Epithelial cell of prostate (primary cell): ENCODE results near the gene HES3.

Experiments used
- DNase-seq: peaks from one replicate; pipeline ENCODE4 v3.0.0-alpha.2; 2011; ENCODE audit warnings: low read depth, low spot score
- H3K27ac ChIP-seq: fragments of 450-650 bp; 2 replicates; pipeline ENCODE4 v1.5.1; 2017; ENCODE audit warnings: mild to moderate bottlenecking

The HES3 gene

DNA sequence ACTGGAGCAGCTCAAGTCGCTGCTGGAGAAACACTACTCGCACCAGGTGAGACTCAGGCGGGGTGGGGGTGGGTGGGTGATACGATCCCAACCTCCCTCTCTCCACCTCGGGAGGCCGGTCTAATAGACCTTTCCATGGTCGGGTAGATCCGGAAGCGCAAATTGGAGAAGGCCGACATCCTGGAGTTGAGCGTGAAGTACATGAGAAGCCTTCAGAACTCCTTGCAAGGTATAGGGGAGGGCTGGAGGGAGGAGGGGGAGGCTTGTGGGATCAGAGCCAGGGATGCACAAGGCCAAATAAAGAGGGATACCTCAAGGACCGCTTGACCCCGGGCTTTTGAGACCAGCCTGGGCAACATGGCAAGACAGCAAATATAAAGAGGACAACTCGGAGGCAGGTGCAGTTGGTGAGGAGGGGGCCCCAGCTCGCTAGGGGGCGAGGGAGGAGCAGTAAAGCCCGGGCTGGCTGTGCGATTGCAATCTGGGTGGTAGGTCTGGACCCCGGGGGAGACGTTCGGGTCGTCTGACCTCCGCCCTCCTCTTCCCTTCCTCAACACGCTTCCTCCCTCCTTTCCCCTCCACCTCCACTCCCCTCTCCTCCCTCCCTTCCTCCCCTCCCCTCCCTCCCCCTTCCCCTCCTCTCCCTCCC lies 546 bp downstream of the HES3 start:
- no peak for DNase-seq
- H3K27ac ChIP-seq: no peak overlapping the region

GRCh38 chr1:6245086-6245868 lies 1.3 kb downstream of the HES3 start:
- no peak for DNase-seq
- no peak overlapping the region for H3K27ac ChIP-seq

- no peak for DNase-seq
Observed at GRCh38 chr1:6245869-6246496, 2.0 kb downstream of the HES3 start.

DNA sequence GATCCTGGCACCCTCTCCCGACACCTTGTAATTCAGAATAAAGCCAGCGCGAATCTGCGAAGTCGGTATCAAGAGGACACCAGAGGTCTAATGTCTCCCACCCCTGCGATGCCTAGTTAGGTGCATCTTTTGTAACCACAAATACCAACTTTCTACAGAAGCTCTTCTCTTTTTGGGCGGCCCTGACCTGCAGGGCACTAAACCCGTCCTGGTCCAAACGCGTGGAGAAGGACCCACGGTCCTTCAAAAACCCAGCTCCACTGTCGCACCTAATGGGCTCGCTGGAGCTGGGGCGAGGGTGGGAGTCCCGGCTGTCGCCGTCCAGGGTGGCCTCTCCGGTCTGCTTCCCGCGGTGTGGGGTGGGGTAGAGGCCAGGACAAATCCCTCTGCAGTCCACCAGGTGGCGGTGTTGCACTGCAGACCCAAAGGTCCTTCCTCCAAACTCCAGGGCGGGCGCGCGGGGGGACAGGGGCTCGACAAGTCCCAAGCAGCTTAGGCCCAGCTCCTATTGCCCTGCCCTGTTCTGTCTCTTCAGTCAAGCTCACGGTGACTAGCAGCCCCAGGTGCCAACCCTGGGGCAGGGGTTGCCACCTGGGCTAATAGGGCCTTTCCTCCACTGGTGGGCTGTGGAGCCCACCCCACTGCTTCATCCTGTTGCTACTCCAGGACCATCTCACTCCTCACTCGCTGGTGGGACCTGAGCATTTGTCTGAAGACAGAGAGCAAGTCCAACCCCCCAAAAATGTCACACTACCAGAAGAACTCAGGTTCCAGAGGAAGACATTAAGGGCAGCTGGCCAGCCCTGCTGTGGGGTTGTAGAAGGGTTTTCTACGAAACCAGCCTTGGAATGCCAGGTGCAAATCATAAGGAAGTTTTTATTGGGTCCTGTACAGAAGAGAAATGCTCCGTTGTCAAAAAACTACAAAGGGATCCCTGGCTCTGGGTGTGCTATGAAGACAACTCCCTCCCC lies 2.8 kb downstream of the HES3 start:
- no peak for DNase-seq
- peak overlapping the region; percentile 12 for H3K27ac ChIP-seq

More at GRCh38 chr1:6245869-6246496, 2.0 kb downstream of the HES3 start:
- no peak overlapping the region for H3K27ac ChIP-seq

GRCh38 chr1:6247651-6248050 lies 3.7 kb downstream of the HES3 start:
- no peak overlapping the region for H3K27ac ChIP-seq
- DNase-seq: no peak

- no peak for DNase-seq
- H3K27ac ChIP-seq: no peak overlapping the region
Observed at GRCh38 chr1:6248161-6248776, 4.3 kb downstream of the HES3 start.

GRCh38 chr1:6248932-6249738 lies 5.2 kb downstream of the HES3 start:
- no peak for DNase-seq

DNA sequence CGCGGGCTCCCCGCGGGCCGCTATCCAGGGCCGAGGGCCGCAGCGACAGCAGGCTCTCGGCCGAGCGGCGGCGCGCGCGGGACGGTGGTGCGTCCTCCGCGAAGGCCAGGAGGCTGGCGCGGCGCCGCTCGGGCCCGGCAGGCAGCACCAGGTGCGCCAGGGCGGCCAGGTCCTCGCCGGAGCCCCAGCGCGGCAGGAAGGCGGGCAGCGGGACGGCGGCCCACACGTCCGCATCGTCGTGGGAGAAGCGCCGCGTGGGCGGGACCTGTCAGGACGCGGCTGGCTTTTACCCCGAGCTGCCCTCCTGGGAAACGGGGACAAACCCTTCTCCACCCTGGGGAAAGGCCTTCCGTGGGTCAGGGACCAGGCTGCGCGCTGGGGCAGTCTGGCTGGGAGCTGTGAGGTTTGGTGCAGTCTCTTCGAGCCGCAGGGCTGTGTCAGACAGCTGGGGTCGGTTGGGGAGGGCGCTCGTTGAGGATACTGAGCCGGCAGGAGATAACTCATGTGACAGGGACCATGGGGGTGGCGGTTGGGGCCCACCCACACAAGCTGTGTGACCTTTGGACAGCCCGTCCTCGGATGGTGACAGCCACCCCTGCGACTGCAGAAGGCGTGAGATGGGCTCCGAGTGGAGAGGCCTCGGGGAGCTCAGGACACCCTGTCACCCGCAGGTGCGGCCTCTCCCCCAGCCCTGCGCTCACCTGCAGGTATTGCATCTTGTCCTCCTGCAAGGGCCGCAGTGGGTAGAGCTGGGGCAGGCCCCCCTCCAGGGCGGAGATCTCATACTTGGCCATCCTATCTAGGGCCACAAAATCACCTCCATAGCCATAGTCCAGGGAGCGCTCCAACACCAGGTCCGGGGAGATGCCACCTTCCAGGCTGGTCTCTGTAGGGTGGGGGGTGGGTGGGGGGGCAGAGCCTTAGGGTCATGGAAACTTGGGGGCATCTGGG lies 6.0 kb downstream of the HES3 start:
- H3K27ac ChIP-seq: no peak overlapping the region
- DNase-seq: no peak

More at GRCh38 chr1:6248932-6249738, 5.2 kb downstream of the HES3 start:
- H3K27ac ChIP-seq: no peak overlapping the region

- H3K27ac ChIP-seq: no peak overlapping the region
- DNase-seq: no peak
Observed at GRCh38 chr1:6251233-6251632, 7.3 kb downstream of the HES3 start.

DNA sequence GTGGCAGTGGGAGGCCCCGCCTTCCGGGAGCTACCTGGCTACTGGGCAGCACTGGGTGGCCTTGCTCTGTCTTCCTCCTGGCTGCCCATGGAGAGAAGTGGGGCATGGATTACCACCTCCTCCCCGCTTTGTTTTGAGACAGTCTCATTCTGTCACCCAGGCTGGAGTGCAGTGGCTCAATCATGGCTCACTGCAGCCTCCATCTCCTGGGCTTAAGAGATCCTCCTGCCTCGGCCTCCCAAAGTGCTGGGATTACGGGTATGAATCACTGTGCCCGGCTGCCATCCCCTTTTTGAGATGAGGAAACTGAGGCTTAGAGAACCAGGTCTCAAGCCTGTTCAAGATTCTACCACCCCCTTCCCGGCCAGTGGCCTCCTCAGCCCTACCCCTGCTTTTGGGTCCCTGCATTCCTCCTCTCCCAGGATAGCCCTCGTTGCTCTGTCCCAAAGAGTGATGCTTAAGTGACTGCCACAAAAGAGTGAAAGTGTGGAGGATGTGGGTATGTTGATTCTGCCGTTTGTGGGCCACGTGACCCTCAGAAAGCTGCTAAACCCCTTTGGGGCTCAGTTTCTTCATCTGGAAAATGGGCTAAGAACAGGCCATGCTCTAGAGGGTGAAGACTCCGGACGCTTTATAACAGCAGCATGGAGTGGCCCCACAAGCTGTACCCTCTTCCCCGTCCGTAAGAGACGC lies 7.8 kb downstream of the HES3 start:
- no peak overlapping the region for H3K27ac ChIP-seq
- no peak for DNase-seq

GRCh38 chr1:6252374-6252710 lies 8.4 kb downstream of the HES3 start:
- H3K27ac ChIP-seq: no peak overlapping the region
- DNase-seq: no peak

DNA sequence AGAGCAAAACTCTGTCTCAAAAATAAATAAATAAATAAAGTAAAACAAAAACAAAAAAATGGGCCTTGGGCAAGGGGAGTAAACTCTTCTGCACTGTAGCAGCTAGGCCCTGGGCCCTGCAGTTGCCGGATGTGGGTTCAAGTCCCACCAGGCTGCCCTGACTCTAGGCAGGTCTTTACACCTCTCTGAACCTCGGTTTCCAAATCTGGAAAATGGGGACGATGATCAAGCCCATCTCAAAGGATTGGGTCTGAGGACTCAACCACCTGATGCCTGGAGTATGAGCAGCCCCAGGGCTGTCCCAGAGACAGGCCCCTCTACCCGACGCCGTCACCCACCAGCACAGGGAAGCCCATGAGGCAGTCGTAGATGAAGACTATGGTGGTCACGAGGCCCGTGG lies 9.4 kb downstream of the HES3 start:
- DNase-seq: no peak
- H3K27ac ChIP-seq: no peak overlapping the region

DNA sequence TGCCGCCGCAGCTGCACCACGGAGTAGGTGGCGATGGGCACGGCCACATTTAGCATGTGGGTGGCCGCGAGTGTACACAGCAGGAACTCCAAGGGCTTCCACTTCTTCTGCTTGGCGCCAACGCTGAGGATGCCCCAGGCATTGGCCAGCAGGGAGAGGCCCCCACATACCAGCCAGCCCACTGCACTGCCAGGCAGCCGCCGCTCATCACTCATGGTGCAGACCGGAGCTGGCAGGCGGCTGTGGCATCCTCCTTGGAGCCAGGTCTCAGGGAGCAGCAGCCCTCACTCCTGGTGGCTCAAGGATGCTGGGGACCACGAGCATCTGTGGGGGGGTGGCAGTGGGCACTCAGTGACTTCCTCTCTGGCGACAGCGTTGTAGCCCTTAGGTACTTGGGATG lies 10.7 kb downstream of the HES3 start:
- no peak overlapping the region for H3K27ac ChIP-seq
- DNase-seq: no peak

- no peak overlapping the region for H3K27ac ChIP-seq
- no peak for DNase-seq
Observed at GRCh38 chr1:6256645-6257044, 12.7 kb downstream of the HES3 start.

GRCh38 chr1:6257541-6258069 lies 13.6 kb downstream of the HES3 start:
- no peak overlapping the region for H3K27ac ChIP-seq
- DNase-seq: no peak

DNA sequence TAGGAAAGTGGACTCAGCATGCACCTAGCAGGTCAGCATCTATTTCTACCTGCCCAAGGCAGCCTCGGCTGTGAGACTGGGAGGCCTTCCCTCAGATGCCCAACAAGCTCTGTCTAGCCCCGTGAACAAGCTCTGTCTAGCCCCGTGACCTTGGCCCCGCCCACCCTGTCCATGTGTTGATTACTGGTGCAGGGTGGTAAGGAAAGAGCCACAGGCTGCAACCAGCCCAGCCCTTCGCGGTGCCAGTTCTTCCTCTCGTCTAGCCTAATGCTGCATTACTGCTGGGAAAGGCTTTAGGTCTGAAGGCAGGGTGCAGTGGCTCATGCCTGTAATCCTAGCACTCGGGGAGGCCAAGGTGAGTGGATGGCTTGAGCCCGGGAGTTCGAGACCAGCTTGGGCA lies 14.7 kb downstream of the HES3 start:
- H3K27ac ChIP-seq: peak overlapping the region; percentile 79
- peak; percentile 49 for DNase-seq
